ENCODE data around the gene NACAD.
A peak's percentile ranks its signal among the peaks of the same experiment; 100 is the strongest.

The NACAD gene

DNA sequence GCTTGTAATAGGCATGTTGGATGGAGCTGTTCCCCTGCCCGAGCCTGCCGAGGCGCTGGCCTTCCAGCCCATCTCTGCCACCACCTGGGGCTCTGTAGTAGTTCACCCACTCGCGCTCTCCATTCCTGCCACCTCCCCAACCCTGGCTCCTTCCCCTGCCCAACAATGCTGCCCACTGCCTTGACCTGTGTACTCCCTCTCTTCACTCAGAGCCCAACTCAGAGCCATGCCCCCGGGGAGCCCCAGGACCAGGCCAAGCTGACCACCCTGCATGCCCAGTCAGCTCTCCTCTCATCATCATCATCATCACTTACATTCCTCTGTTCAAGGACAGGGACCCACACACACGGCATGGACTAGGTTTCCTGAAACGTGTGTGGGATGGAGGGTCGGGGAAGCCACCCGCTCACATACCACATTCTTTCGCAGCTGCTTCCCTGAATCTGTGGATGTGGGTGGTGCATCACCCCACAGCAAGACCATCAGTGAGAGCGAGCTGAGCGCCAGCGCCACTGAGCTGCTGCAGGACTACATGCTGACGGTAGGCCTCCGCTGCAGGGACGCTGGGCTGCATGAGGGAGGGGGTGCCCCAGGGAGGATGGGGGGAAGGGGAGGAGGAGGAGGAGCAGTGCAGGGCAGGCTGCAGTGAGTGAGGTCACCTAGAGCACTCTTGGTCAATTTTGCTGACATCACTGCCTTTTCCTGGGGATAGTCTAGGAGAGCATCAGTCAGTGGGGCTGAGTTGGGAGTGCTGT lies 15.6 kb downstream of the NACAD start:
- H3K4me3 ChIP-seq (ENCODE audit: low read depth, low read length), result no peak overlapping the region
- no peaks in the 10 kb centered on the region for H3K27me3 ChIP-seq (ENCODE audit: insufficient read depth, low read depth, severe bottlenecking)
- TF ChIP-seq, protein P1, sequence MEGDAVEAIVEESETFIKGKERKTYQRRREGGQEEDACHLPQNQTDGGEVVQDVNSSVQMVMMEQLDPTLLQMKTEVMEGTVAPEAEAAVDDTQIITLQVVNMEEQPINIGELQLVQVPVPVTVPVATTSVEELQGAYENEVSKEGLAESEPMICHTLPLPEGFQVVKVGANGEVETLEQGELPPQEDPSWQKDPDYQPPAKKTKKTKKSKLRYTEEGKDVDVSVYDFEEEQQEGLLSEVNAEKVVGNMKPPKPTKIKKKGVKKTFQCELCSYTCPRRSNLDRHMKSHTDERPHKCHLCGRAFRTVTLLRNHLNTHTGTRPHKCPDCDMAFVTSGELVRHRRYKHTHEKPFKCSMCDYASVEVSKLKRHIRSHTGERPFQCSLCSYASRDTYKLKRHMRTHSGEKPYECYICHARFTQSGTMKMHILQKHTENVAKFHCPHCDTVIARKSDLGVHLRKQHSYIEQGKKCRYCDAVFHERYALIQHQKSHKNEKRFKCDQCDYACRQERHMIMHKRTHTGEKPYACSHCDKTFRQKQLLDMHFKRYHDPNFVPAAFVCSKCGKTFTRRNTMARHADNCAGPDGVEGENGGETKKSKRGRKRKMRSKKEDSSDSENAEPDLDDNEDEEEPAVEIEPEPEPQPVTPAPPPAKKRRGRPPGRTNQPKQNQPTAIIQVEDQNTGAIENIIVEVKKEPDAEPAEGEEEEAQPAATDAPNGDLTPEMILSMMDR (IDR thresholded peaks at IDR 0.05; ENCODE audit: low read depth, low read length), result peak; percentile 37; the same call in 1 of the 2 replicates
- no peak for DNase-seq
- no peaks in the 10 kb centered on the region for H3K9me3 ChIP-seq (ENCODE audit: severe bottlenecking)
- peaks cover 41% of the 10 kb centered on the region for H3K36me3 ChIP-seq
- H3K27ac ChIP-seq, result no peak overlapping the region

DNA sequence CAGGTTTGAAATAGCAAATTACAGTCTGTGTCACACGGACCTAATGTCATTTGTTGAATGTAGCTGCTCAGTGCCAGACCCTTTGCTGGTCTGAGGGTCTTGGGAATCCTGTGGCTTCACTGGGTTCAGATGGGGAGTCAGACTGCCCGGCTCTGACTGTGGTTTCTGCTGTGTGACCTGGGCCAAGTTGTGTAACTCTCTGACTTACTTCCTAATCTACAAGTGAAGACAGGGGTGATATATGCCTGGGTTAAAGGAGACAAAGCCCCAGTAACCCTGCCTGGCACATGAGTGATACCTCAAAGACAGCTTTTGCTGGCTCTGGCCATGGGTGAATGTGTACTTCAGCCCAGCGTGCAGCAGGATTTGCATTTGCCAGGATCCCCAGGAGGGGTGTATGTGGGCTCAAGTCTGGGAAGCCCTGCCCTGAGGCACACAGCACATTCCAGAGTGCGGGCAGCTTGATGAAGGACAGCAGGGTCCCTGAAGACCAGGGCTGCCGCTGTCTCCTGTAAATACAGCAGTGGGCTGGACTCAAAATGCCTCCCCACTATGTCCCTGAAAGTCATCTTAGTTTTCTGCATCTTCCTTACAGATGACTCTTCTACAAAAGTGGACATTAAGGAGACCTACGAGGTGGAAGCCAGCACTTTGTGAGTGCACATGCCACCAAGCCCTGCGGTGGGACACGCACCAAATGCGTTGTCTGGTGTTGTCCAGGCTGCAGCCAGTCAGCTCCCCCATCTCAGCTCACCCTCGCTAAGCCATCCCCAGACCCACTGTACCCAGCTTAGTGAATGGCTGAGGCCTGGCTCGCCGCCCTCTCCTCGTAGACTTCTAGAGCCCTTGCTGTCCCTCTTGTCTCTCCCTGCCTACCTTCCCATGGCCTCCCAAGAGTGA lies 16.4 kb downstream of the NACAD start:
- no peaks in the 10 kb centered on the region for H3K9me3 ChIP-seq (ENCODE audit: severe bottlenecking)
- H3K4me3 ChIP-seq (ENCODE audit: low read depth, low read length), result no peak overlapping the region
- H3K27ac ChIP-seq, result no peak overlapping the region
- DNase-seq, result no peak
- H3K27me3 ChIP-seq (ENCODE audit: insufficient read depth, low read depth, severe bottlenecking), result no peaks in the 10 kb centered on the region
- H3K36me3 ChIP-seq, result peaks cover 48% of the 10 kb centered on the region
- TF ChIP-seq, protein P1 (IDR thresholded peaks at IDR 0.05; ENCODE audit: low read depth, low read length), result no peak

DNA sequence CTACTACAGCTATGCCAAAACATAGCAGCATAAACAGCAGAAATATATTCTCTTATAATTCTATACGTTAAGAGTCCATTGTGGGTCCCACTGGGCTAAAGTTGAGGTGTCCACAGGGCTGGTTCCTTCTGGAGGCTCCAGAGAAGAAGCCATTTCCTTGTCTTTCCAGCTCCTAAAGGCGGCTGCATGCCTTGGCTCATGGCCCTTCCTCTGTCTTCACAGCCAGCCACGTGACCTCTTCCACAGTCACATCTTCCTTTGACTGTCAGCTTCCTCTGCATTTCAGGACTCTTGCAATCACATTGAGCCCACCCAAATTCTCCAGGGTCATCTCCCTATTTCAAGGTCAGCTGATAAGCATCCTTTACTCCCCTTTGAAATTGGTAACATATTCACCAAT lies 17.2 kb downstream of the NACAD start:
- no peaks in the 10 kb centered on the region for H3K27me3 ChIP-seq (ENCODE audit: insufficient read depth, low read depth, severe bottlenecking)
- no peaks in the 10 kb centered on the region for H3K9me3 ChIP-seq (ENCODE audit: severe bottlenecking)
- H3K4me3 ChIP-seq (ENCODE audit: low read depth, low read length), result no peak overlapping the region
- H3K36me3 ChIP-seq, result peaks cover 45% of the 10 kb centered on the region
- TF ChIP-seq, protein P1 (IDR thresholded peaks at IDR 0.05; ENCODE audit: low read depth, low read length), result no peak
- H3K27ac ChIP-seq, result no peak overlapping the region
- no peak for DNase-seq

DNA sequence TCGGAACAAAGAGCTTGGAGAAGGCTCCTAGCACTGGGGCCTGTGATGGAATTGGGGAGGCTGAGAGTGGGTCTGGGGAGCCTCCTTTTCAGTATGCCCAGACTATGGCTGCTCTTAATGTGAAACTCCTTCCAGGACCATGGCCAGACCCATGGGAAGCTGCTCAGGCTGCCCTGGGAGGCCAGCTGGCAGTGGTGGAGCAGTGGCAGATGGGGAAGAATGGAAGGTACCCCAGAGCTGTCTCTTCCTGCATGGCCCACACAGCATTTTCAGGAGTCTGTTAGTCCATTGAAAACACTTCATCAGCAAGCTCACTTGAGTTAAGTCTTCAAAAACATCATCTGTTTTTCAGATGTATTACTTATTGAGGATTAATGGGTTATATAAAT lies 18.5 kb downstream of the NACAD start:
- H3K4me3 ChIP-seq (ENCODE audit: low read depth, low read length), result no peak overlapping the region
- no peak overlapping the region for H3K27ac ChIP-seq
- no peaks in the 10 kb centered on the region for H3K27me3 ChIP-seq (ENCODE audit: insufficient read depth, low read depth, severe bottlenecking)
- H3K9me3 ChIP-seq (ENCODE audit: severe bottlenecking), result no peaks in the 10 kb centered on the region
- no peak for DNase-seq
- peaks cover 38% of the 10 kb centered on the region for H3K36me3 ChIP-seq
- TF ChIP-seq, protein P1 (IDR thresholded peaks at IDR 0.05; ENCODE audit: low read depth, low read length), result no peak

DNA sequence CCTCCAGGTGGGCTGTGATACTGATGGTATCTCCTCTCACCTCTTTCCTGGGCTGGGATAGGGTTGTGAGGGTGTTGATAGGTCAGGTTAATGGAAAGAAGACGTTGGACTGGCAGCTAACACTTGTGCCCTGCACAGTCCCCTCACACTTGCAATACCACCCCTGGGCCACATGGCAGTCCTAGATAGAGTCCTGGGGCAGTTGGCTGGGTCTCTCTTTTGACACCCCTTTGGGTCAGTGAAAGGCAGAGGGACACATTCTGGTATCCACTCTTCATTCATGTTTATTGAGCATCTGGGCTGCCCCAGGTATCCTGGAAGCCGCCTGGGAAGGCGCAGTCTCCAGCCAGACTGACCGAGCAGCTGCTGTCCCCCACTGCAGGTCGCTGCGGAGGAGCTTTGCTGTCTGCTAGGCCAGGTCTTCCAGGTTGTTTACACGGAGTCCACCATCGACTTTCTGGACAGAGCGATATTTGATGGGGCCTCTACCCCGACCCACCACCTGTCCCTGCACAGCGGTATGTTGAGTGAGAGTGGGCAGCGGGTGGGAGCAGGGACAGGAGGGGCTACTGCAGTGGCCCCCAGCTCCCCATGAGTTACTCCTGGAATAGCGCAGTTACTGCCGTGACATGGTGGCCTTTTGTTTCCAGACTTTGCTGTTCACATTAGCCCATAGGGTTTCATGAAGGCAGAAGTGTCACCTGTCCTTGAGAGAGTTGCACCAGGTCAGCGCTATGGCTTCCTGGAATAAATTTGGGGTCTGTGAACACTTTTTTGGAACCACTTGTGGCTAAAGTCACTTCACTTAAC lies 19.1 kb downstream of the NACAD start:
- Histone ChIP-seq H3K9me3 (ENCODE audit: severe bottlenecking) (no peaks in the 10 kb centered on the region), H3K27ac (no peak overlapping the region), H3K27me3 (ENCODE audit: insufficient read depth, low read depth, severe bottlenecking) (no peaks in the 10 kb centered on the region), H3K4me3 (ENCODE audit: low read depth, low read length) (no peak overlapping the region), H3K36me3 (peaks cover 33% of the 10 kb centered on the region)
- TF ChIP-seq, protein P1 (IDR thresholded peaks at IDR 0.05; ENCODE audit: low read depth, low read length), result peak; percentile 20; the same call in 1 of the 2 replicates
- no peak for DNase-seq
